ENCODE results near the gene FTO.
"Not testable (repeated sequence)": the region's sequence is repeated elsewhere in the genome, so short reads cannot be mapped to it uniquely, and the experiment has no call there.

FTO gene

DNA sequence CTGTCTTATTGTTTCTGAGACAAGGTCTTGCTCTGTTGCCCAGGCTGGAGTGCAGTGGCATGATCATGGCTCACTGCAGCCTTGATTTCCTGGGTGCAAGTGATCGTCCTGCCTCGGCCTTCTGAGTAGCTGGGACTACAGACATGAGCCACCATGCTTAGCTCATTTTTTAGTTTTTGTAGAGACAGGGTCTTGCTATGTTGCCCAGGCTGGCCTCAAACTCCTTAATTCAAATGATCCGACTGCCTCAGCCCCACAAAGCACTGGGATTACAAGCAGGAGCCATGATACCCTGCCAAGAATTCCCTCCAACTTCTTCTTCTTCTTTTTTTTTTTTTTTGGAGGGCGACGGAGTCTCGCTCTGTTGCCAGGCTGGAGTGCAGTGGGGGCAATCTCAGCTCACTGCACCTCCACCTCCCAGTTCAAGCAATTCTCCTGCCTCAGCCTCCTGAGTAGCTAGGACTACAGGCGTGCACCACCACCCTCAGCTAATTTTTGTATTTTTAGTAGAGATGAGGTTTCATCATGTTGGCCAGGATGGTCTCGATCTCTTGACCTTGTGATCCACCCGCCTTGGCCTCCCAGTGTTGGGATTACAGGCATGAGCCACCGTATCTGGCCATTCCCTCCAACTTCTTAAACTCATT lies 477.9 kb downstream of the FTO start:
- DNase-seq (ENCODE audit: low read depth) = not testable (repeated sequence)

DNA sequence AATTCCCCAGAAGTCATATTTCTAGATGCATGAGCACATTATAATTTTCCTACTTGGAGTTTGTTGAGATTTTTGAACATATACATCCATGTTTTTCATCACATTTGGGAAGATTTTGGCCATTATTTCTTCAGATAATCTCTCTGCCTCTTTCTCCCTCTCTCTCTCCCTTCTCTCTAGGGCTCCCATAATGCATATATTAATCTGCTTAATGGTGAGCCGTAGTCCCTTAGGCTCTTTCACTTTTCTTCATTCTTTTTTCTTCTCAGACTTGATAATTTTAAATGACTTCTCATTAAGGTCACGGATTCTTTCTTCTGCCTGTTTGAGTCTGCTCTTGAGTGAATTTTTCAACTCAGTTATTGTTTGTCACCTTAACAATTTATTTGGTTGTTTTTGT lies 481.1 kb downstream of the FTO start:
- DNase-seq (ENCODE audit: low read depth) = no peak

DNA sequence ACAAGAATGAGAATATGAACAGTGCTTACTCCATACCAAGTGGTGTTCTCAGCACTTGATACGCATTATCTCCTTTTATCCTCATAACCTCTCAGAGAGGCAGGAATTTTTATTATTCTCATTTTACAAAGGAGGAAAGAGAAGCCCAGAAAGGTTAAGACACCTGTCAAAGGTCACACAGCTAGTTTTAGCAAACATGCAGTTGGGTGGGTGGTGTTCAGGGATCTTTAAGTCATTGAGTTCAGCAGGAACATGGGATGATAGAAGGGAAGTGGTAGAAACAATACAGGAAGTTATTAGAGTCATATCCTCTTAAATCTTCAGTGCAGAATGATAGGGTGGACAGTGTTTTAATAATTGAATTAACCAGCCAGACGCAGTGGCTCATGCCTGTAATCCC lies 487.2 kb downstream of the FTO start:
- DNase-seq (ENCODE audit: low read depth) = no peak

DNA sequence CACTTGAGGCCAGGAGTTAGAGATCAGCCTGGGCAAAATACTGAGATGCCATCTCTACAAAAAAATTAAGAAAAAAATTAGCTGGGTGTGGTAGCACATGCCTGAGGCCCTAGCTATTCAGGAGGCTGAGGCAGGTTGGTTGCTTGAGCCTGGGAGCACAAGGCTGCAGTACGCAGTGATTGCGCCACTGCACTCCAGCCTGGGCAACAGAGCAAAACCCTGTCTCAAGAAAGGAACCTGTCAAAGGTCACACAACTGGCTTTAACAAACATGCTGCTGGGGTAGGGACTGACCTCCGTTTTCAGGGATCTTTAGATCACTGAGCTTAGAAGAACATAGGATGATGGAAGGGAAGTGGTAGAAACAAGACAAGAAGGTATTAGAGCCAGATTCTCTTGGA lies 487.6 kb downstream of the FTO start:
- no peak for DNase-seq (ENCODE audit: low read depth)

DNA sequence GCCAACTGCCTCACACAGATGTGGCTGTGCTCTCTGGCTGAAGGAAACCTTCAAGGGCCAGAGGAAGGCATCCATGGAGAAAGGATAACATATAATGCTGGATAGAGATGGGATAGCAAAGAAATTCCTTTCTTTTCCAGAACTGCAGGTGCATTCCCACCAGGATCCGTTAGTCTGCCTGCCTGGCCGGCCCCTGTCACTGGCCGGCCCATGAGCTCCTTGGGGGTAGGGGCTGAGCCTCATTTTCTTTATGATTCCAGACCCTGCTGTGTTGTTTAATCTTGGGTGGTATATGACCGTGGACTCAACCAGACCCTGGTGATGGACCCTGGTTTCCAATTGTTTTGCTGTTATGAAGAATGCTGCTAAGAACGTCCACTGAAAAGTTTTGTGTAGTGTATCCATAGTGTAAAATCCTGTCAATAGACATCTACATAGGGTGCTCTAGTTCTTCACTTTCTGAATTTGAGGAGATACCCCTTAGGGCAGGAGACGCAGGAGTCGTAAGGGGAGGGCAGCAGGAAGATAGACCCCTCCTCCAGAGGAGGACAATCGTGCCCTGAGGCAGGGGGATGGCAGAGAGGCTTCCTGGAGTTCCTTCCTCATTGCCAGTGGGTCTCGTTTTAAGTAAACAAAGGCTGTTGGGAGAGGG lies 489.2 kb downstream of the FTO start:
- no peak for DNase-seq (ENCODE audit: low read depth)

DNA sequence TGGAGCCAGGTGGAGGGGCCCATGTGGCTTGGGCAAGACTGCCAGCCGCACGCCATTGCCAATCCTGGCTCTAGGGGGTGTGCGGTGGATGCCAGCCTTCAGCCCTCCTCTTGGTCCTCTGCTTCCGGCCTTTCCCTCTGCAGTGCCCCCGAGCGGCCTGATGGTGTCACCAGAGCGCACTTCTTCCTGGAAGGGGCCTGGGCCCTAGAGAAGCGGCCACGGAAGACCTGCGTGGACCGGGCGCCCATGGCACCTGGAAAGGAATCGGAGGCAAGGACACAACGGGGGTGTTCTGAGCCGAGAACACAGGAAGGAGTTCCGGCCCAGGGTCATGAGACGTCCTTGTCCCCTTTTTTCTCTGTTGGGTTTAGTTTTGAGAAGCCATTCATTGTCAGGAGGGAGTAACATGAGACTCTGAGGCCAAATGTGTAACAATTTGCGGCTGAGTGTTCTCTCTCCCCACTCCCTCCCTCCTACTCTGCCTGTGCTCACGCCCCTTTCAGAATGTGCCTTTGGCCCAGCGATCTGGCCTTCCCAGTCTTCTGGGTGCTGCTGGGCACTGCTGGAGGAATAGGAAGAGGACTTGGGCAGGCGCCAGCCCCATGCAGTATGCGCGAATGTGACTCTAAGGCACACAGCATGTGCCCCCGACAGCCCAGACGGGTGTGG lies 489.8 kb downstream of the FTO start:
- DNase-seq (ENCODE audit: low read depth) = no peak

DNA sequence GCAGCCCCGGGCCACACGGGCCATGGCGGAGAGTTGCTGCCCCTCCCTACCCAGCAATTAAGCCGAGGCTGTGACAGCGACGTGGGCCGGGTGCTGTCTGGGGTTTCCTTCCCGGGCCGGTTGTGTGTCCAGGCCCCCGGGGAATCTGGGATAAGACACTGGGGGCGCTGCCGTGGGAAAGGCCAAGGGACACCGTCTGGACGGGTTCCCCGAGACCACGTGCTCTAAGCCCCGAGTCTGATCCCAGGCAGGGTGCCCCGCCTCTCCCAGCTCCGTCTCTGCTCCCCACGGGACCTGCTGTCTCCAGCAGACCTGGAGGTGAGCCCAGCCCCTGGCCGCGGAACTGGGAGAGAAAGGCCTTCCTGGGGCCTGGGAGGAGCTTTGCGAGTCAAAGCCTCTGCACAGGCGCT lies 490.4 kb downstream of the FTO start:
- no peak for DNase-seq (ENCODE audit: low read depth)

DNA sequence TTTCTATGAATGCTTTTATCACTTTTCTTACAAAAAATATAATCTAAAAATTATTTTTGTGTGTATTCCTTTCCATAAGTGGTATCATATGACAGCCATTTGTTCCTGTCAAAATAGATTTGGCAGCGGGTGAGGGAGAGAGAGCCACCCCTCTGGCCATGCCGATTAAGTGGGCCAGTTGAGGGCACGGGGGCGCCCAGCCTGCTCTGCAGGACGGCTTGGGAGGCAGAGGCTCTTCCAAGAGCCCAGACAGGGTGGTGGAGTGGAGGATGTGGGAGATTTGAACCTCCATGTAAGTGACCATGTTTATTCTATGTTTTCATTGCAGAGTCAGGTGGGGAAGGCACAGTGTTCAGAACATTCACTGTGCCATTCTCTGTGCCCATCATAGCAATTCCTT lies 493.8 kb downstream of the FTO start:
- DNase-seq (ENCODE audit: low read depth) = no peak

DNA sequence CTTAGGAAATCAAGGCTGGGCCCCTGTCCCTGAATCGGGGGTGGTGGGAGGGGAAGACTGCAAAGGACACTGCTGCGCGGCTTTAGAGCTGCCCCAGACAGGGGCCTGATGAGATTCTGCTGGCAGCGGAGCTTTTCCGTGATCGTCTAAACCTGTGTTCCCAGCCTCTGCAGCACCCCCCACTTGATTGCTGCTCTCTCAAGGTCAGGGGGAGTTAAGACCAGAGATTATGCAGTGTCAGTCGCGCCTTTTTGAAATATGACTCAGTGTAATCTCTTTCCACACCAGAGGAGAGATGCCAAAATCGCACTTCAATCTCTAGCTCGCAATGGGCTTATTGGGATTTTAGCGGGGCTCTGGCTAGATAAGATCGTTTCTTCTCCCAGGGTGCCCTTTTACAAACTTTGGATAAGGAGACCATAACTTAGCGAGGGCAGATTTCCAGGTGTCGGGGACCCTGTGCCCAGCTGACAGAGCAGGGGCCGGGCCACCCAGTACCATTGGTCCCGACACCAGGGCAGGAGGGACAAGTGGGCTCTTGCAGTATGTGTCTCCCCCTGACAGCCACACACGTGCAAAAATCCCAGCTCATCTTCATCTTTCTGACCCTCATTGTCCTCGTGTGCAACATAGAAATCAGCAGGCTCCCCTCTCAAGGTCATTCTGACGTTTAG lies 495.7 kb downstream of the FTO start:
- no peak for DNase-seq (ENCODE audit: low read depth)

DNA sequence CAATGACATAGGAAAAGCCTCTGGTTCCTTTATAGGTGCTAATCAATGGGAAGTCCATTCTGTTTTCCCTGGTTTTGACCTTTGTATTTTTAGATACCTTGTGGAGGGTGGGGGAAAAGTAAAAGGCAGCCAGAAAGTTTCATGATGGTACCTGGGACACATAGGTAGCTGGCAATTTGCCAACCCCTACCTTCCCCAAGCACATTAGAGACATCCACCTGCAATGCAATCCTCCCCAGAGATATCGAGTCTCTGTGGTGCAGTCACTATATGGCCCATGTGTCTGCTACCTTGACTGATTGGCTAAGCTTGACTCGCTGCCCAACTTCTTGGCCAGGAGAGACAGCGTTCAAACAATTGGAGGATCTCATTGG lies 496.2 kb downstream of the FTO start:
- DNase-seq (ENCODE audit: low read depth) = no peak

DNA sequence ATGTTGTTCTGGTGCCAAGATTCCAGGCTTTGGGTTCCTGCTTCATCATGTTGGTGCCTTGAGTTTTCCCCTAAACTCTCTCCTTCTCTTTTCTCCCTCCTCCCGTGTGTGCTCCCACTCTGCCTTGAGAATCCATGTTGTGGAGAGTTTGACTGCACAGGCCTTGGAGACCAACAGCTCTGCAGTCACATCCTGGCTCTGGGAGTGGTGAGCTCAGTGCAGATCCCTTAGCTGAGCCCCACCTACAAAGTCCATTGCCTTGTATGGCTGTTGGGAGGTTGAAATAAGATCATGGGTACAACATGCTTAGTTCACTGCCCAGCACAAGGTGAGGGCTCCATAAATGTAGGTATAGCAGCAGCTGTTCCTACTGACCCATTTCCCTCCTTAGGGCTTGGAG lies 496.8 kb downstream of the FTO start:
- no peak for DNase-seq (ENCODE audit: low read depth)

DNA sequence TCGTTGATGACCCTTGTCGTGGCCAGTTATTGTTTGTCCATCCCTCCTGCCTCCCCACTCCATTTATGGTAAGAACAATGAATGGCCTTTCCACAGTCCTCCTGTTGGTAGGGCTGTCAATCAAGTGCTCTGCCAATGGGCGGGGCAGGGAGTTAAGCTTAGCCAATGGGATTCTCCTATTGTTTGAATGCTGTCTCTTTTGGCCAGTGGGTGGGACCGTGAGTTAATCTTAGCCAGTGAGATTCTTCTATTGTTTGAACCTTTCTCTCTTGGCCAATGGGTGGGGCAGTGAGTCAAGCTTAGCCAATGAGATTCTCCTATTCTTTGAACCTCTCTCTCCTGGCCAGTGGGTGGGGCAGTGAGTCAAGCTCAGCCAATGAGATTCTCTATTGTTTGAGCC lies 497.2 kb downstream of the FTO start:
- no peak for DNase-seq (ENCODE audit: low read depth)

Measured in stimulated activated CD8-positive, alpha-beta memory T cell treated with anti-CD3 and anti-CD28 coated beads, Interleukin-12 subunit alpha, Interleukin-12 subunit beta, amount 100 ng/mL, for 4 hours (primary cell).